Measurements from ENCODE around the gene BCCIP.

- TF ChIP-seq CTCF (IDR thresholded peaks at IDR 0.05 in 8 of 11, conservative IDR thresholded peaks at IDR 0.05 in 3 of 11): no peak
- TF ChIP-seq POLR2A (IDR thresholded peaks at IDR 0.05): no peak
Observed at GRCh38 chr10:125781374-125781773, 42.0 kb upstream of the BCCIP start.
